Measurements from ENCODE around the gene DNM3. TPM values are rescaled to one million over a fixed set of nuclear protein-coding genes. Genes with fewer than 3 reads are reported as not detected.

DNM3 gene
- total RNA-seq, 1 experiment from 2014 or later = 2.7 TPM

- H3K27ac ChIP-seq (ENCODE audit: insufficient read length, low read depth, low read length) = no peak overlapping the region
- H3K79me2 ChIP-seq (ENCODE audit: insufficient read depth, low read length) = no peaks in the 10 kb centered on the region
- H2BK15ac ChIP-seq (ENCODE audit: low read depth, low read length) = no peak overlapping the region
- no peak overlapping the region for H2BK12ac ChIP-seq (ENCODE audit: insufficient read length, low read depth, low read length)
- H2BK5ac ChIP-seq (ENCODE audit: insufficient read length, low read length) = no peak overlapping the region
- H3K23ac ChIP-seq (ENCODE audit: insufficient read length, low read depth, low read length) = no peak overlapping the region
- no peak overlapping the region for H3K9ac ChIP-seq (ENCODE audit: extremely low read depth, insufficient read length, low read length)
- no peak overlapping the region for H2BK120ac ChIP-seq (ENCODE audit: low read depth, low read length, poor library complexity, severe bottlenecking)
- TF ChIP-seq CTCF (conservative IDR thresholded peaks at IDR 0.05) = no peak
- no peaks in the 10 kb centered on the region for H3K79me1 ChIP-seq (ENCODE audit: insufficient read depth, low read depth, low read length, poor library complexity, severe bottlenecking)
- H3K56ac ChIP-seq (ENCODE audit: insufficient read length, low read depth, low read length) = no peak overlapping the region
- H3K18ac ChIP-seq (ENCODE audit: insufficient read length, low read depth, low read length) = no peak overlapping the region
- no peaks in the 10 kb centered on the region for H3K9me3 ChIP-seq (ENCODE audit: control insufficient read depth, low read depth, low read length)
- no peak overlapping the region for H2BK20ac ChIP-seq (ENCODE audit: low read depth, low read length, poor library complexity, severe bottlenecking)
- no peak overlapping the region for H3K4ac ChIP-seq (ENCODE audit: low read depth, low read length)
- Mint-ChIP-seq H3K4me1 (peaks cover 16% of the 10 kb centered on the region in 2 experiments), H3K4me3 (no peak overlapping the region; a peak in 1 of 5 replicates), H3K27ac (no peak overlapping the region), H3K36me3 (ENCODE audit: insufficient read depth in 1 of 3, low read depth in 3 of 3) (peaks cover 0 to 6% (median 1%) of the 10 kb centered on the region in 3 experiments; a peak in 2 of 7 replicates), H3K27me3 (ENCODE audit: low read depth) (no peaks in the 10 kb centered on the region; the same call in 1 of the 2 replicates), H3K9me3 (no peaks in the 10 kb centered on the region)
- no peaks in the 10 kb centered on the region for H3K23me2 ChIP-seq (ENCODE audit: insufficient read length, low read depth, low read length, poor library complexity, severe bottlenecking)
- H3K4me1 ChIP-seq (ENCODE audit: insufficient read depth, low read length) = no peaks in the 10 kb centered on the region; the same call in 1 of the 2 replicates
- H2AK5ac ChIP-seq (ENCODE audit: insufficient read length, low read length) = no peak overlapping the region
- no peak overlapping the region for H3T11ph ChIP-seq (ENCODE audit: low read length)
- no peaks in the 10 kb centered on the region for H3K27me3 ChIP-seq (ENCODE audit: insufficient read depth, low read length)
- H4K8ac ChIP-seq (replicated peaks; ENCODE audit: insufficient read length, low read depth, low read length) = no peak overlapping the region
- H4K20me1 ChIP-seq (ENCODE audit: control insufficient read depth, insufficient read depth, insufficient read length) = no peaks in the 10 kb centered on the region
- no peak for DNase-seq
- no peak overlapping the region for H4K5ac ChIP-seq (ENCODE audit: insufficient read length, low read depth, low read length)
- no peak overlapping the region for H3K14ac ChIP-seq (ENCODE audit: insufficient read depth, low read length)
- no peak overlapping the region for H2AFZ ChIP-seq (ENCODE audit: low read length)
- no peak overlapping the region for H4K91ac ChIP-seq (ENCODE audit: insufficient read length, low read depth, low read length)
- no CpG with 5 or more reads among the region's 1 CpG for WGBS (ENCODE audit: extremely low coverage, insufficient read length, low lambda C conversion rate)
- no peak overlapping the region for H3K4me2 ChIP-seq (ENCODE audit: insufficient read depth, insufficient read length, low read length)
These were observed 588.8 kb downstream of the DNM3 start for GRCh38 chr1:172430128-172430454.
